SK-N-MC (cell line): ENCODE measurements around the gene RCN1.

Experiments
- EZH2 ChIP-seq: fragments of 200-600 bp; sonication (generic); IDR thresholded peaks from one replicate; pipeline ENCODE4 v1.6.1; 2017; ENCODE audit warnings: antibody characterized with exemption
- FOXP2 ChIP-seq: optimal IDR thresholded peaks from 2 replicates; pipeline ENCODE3; 2011; ENCODE audit warnings: mild to moderate bottlenecking, moderate library complexity; ENCODE audit not compliant: insufficient read depth; ENCODE audit errors: extremely low read length, control extremely low read depth
- POLR2AphosphoS5 ChIP-seq: IDR thresholded peaks from 2 replicates; pipeline ENCODE4 v1.6.1; 2012; ENCODE audit warnings: mild to moderate bottlenecking, low read depth, low read length, borderline replicate concordance

DNA sequence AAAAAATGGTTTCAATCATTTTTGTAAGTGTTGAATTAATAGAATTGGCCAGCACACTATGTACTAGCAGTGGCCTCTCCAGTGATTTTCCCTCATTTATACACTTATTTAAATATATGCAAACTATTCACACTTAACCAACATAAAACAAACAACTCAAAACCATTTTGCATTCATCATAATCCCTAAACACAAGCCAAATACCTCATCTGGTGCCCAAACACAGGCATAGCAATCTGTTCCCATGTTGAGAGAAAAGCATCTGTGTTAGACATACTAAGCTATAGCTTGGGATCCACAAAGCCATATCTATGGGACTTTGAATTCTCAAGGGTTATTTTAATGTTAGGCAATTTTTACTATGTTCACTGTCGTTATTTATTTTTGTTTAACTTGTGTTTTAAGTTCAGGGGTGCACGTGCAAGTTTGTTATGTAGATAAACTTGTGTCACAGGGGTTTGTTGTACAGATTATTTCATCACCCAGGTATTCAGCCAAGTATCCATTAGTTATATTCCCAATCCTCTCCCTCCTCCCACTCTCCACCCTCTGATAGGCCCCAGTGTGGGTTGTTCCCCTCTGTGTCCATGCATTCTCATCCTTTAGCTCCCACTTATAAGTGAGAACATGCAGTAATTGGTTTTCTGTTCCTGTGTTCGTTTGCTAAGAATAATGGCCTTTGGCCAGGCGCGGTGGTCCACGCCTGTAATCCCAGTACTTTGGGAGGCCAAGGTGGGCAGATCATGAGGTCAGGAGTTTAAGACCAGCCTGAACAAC lies 31.0 kb upstream of the RCN1 start:
- TF ChIP-seq EZH2 (no peak), POLR2AphosphoS5 (no peak), FOXP2 (no peak)
